Epithelial cell of prostate (primary cell): ENCODE data around the gene LYPD5.
A peak's percentile ranks its signal among the peaks of the same experiment; 100 is the strongest.
"Not testable (repeated sequence)": the region's sequence is repeated elsewhere in the genome, so short reads cannot be mapped to it uniquely, and the experiment has no call there.

Experiments
- DNase-seq: peaks from one replicate; pipeline ENCODE4 v3.0.0-alpha.2; 2011; ENCODE audit warnings: low read depth, low spot score
- H3K27ac ChIP-seq: fragments of 450-650 bp; 2 replicates; pipeline ENCODE4 v1.5.1; 2017; ENCODE audit warnings: mild to moderate bottlenecking

Gene LYPD5, protein sequence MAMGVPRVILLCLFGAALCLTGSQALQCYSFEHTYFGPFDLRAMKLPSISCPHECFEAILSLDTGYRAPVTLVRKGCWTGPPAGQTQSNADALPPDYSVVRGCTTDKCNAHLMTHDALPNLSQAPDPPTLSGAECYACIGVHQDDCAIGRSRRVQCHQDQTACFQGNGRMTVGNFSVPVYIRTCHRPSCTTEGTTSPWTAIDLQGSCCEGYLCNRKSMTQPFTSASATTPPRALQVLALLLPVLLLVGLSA

DNA sequence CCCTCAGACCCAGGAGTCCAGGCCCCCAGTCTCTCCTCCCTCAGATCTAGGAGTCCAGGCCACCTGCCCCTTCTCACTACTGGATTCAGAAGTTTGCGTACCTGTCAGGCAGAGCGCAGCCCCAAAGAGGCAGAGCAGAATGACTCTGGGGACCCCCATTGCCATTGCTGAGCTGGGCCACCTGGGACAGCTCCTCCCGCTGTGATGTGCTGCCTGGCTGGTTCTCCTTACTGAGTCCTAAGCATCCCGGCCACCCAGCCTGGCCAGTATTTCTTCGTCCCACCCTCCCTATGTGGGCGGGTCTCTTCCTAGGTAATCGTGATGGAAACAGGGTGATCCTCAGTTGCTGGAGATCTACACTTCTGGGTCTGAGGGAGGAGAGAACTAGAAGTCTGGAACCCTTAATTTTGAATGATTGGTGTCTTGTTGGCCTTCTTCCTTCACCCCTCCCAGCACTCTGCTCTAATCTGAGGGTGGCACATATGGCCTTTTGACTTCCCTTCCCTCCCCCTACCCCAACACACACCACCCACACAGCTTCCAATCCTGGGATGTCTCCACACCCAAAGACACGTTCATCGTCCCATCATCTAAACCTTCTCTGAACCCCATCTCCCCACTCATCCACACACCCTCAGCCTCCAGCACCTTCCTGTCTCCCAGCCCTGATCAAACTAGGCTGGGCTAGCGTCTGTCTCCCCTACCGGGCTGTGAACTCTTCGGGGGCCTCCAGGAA is at the start of gene LYPD5:
LYPD5 (minus strand) TSS at position 232 of the 736 bp plus-strand sequence; CDS start at position 165, 67 bp downstream.
- no peak within 1 kb of the TSS for H3K27ac ChIP-seq
- DNase-seq: no peak

GRCh38 chr19:43848821-43849220 is 46.6 kb upstream of the LYPD5 start:
- H3K27ac ChIP-seq: no peak overlapping the region
- DNase-seq: no peak

DNA sequence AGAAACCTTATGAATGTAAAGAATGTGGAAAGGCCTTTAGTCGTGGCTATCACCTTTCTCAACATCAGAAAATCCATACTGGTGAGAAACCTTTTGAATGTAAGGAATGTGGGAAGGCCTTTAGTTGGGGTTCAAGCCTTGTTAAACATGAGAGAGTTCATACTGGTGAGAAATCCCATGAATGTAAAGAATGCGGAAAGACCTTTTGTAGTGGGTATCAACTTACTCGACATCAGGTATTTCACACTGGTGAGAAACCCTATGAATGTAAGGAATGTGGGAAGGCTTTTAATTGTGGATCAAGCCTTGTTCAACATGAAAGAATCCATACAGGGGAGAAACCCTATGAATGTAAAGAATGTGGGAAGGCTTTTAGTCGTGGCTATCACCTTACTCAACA is 45.6 kb upstream of the LYPD5 start:
- H3K27ac ChIP-seq: no peak overlapping the region
- DNase-seq: no peak

GRCh38 chr19:43847246-43847645 is 45.0 kb upstream of the LYPD5 start:
- H3K27ac ChIP-seq: no peak overlapping the region
- DNase-seq: no peak

DNA sequence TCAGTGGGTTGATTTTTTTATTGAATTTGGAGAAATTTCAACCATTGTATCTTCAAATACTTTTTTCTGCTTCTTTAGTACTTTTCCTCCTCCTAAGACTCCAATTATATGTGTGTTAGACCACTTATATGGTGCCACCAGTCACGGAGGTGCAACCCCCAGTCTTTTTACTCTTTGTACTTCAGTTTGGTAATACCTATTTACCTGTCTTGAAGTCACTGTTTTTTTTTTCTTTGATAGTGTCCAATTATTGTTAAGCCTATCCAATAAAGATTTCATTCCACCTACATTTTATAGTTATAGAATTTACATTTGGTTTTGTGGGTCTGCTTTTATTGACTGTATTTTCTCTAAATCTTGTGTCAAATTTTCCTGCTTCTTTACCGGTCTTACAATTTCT is 39.8 kb upstream of the LYPD5 start:
- no peak for DNase-seq
- H3K27ac ChIP-seq: no peak overlapping the region

DNA sequence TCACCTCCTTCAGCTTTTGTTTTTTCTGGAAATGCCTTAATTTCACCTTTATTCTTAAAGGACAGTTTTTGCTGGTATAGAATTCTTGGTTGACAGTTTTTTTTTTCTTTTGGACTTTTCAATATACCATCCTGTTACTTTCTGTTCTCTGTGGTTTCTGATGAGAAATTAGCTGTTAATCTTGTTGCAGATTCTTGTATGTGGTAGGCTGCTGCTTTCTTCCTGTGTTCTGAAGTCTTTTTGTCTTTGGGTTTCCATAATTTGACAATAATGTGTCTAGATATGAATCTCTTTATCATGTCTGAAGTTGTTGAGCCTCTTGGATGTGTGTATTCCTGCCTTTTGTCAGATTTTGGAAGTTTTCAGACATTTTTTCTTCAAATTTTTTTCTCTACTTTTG is 36.9 kb upstream of the LYPD5 start:
- DNase-seq: no peak
- no peak overlapping the region for H3K27ac ChIP-seq

- DNase-seq: peak; percentile 60
- H3K27ac ChIP-seq: peak within 1 kb of the TSS; percentile 53
Measured at GRCh38 chr19:43826787-43827754, 24.8 kb upstream of the LYPD5 start, which contains the start of gene ZNF283. TSS of gene ZNF283 (plus strand) at chr19:43827321. CDS start at chr19:43833505, 6,184 bp downstream.

DNA sequence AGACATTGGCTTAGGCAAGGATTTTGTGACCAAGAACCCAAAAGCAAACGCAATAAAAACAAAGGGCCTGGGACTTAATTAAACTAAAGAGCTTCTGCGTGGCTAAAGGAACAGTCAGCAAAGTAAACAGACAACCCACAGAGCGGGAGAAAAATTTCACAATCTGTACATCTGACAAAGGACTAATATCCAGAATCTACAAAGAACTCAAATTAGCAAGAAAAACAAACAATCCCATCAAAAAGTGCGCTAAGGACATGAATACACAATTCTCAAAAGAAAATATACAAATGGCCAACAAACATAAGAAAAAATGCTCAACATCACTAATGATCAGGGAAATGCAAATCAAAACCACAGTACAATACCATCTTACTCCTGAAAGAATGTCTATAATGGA is 22.3 kb upstream of the LYPD5 start:
- H3K27ac ChIP-seq, DNase-seq: not testable (repeated sequence)

GRCh38 chr19:43823856-43824255 is 21.6 kb upstream of the LYPD5 start:
- DNase-seq, H3K27ac ChIP-seq: not testable (repeated sequence)

- no peak overlapping the region for H3K27ac ChIP-seq
- no peak for DNase-seq
Measured at GRCh38 chr19:43820884-43821215, 18.6 kb upstream of the LYPD5 start.

DNA sequence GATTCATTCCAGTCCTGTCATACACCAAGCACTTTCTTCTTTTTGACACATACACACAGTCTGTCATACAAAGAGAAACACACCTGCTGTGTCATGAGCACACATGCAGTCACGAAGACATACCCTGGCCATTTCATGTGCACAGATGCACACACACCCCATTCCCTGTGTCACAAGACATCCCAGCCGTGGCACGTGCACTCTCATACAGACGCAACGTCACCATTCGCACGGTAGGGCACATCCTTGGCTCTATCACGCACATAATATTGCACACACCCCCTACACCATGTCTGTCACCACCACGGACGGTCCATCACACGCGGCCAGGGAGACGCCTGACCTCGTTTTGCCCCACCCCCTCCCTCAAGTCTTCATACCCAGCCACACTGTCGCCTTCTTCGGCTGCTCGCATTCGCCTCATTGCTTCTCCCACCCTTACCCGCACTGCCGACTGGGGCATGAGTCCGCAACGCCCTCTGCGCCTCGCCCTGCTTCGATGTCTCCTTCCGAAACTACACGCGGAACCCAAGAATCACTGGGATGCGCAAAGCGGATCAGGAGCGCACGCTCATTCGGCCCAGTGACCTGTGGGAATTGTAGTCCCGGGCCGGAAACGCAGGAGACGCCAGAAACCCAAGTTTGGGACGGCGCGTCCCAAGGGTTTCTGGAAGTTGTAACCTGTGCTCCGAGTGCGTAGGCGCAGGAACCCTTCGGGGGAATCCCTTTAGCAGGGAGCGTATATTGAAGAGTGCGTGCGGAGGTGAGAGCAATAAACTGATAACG is 18.0 kb upstream of the LYPD5 start:
- DNase-seq: no peak
- H3K27ac ChIP-seq: no peak overlapping the region

DNA sequence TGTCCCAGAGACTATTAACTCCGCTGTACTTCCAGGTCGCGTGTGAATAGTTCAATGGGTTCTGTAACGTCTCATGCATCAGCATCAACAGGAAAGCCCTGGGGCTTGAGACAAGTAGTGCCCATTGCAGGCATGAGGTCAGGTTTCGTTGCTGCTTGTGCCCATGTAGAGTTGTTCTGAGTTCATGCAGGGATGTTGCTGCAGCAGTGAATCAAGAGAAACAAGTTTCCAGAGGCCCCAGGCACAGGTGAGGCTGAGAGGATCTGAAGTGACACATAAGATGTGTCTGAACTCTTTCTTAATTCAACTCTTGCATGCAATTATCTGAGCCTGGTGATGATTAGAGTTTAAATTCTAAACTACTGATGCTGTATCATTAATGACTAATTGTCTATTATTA is 16.3 kb upstream of the LYPD5 start:
- peak overlapping the region; percentile 59 for H3K27ac ChIP-seq
- DNase-seq: peak; percentile 59

DNA sequence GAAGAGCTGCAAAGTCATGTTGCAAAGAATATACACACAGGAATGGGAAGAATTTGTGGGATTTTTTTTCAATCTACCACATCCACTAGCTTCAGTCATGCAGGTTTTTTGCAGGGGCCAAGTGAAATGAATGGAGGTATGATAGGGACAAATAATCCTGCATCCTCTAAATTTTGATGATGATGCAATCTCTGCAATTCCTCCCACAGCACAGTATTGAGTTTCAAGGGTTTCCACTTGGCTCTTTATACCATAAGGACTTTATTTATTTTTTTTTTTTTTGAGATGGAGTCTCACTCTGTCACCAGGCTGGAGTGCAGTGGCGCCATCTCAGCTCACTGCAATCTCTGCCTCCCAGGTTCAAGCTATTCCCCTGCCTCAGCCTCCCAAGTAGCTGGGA is 15.2 kb upstream of the LYPD5 start:
- H3K27ac ChIP-seq: peak overlapping the region; percentile 59
- not testable (repeated sequence) for DNase-seq

- peak overlapping the region; percentile 64 for H3K27ac ChIP-seq
- no peak for DNase-seq
Measured at GRCh38 chr19:43814663-43815352, 12.6 kb upstream of the LYPD5 start.

DNA sequence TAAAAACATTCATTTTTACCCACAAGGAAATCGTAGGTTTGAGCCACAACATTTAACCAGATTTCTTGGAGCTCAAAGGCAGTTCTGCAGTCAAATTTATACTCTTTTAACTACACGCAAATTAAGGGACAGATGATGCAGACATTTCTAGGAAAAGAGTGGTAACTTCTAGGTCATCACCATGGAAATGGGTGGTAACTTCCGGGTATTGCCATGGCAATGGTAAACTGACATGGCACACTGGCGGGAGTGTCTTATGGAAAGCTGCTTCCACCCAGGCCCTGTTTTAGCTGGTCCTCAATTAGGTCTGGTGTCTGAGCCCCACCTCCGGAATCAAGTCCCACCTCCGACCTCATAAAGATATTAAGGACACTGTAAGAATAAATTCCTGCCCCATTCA is 10.4 kb upstream of the LYPD5 start:
- no peak overlapping the region for H3K27ac ChIP-seq
- DNase-seq: no peak

DNA sequence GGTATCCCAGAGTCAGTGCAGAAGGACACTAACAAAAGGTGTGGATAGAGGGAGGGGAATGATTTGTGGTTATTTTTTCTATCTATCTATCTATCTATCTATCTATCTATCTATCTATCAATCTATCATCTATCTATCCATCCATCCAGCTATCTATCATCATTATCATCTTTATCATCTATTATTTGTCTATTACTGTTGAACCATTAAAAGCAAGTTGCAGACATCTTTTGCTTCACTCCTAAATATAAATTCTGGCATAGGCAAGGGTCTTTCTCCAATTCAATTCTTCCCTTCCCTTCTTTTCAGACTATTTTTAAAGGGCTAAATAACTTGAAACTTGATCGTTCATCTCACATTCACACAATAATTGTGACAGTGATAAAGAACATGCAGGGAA is 10.0 kb upstream of the LYPD5 start:
- DNase-seq: no peak
- H3K27ac ChIP-seq: no peak overlapping the region

GRCh38 chr19:43811837-43812236 is 9.6 kb upstream of the LYPD5 start:
- DNase-seq: no peak
- no peak overlapping the region for H3K27ac ChIP-seq

DNA sequence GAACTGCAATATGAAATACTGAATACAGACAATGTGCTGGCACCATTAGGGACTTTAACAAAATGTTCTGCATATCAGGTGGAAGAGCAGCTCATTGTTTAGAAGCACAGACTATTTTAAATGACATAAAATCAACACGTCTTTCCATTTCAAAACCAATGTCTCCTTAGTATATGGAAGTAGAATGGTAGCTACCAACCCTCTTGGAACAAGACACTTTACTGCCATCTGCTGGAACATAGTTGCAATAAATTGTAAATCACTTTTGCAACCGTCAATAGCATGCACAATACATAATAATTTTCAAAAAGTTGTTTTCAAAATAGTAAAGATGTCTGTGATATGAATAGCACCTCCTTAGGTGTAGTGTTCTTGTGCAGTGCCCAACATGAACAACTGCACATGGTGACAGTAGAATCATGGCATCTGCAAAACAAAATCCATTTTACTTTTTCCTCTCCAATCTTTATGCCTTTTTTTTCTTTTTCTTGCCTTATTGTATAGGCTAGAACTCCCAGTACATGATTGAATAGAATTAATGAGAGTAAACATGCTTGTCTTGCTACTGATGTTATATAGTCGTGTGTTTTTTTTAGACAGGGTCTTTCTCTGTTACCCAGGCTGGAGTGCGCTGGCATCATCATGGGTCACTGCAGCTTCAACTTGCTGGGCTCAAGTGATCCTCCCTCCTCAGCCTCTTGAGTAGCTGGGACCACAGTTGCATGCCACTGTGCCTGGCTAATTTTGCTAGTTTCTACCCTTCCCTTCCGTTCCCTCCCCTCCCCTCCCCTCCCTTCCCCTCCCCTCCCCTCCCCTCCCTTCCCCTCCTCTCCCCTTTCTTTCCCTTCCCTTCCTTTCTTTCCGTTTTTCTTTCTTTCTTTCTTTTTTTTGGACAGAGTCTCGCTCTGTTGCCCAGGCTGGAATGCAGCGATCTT is 7.8 kb upstream of the LYPD5 start:
- H3K27ac ChIP-seq: no peak overlapping the region
- no peak for DNase-seq
